Adrenal gland (tissue), 12 donors: ENCODE measurements around the gene ZNF217. TPM values are rescaled to one million over a fixed set of nuclear protein-coding genes. Genes with fewer than 3 reads are reported as not detected.
"Not testable (repeated sequence)": the region's sequence is repeated elsewhere in the genome, so short reads cannot be mapped to it uniquely, and the experiment has no call there.

ENCODE experiments used
- DNase-seq, 7 donors: peaks; one replicate each; pipeline ENCODE4 v3.0.0-alpha.2; 2019 to 2020
- H3K27ac ChIP-seq, 5 donors: fragments of 200-600 bp; sonication (generic) in 4 of 5; 1 replicate in 3 of 5; 2 replicates in 2 of 5; pipeline versions ENCODE4 v1.5.1 to v1.8.0; 2016 to 2020; ENCODE audit warnings: mild to moderate bottlenecking in 1 of 5
- H3K27me3 ChIP-seq: fragments of 200-600 bp; 2 replicates; pipeline ENCODE4 v1.8.0; 2021
- H3K36me3 ChIP-seq, 2 donors: fragments of 200-600 bp; replicated peaks in 1 of 2; 1 replicate in 1 of 2; 2 replicates in 1 of 2; pipeline versions ENCODE4 v1.5.1 to v1.8.0; 2018 to 2022
- H3K4me1 ChIP-seq, 2 donors: fragments of 200-600 bp; replicated peaks in 1 of 2; 1 replicate in 1 of 2; 2 replicates in 1 of 2; pipeline versions ENCODE4 v1.5.1 to v1.8.0; 2018 to 2021
- H3K4me3 ChIP-seq, 4 donors: fragments of 200-600 bp; sonication (generic) in 3 of 4; one replicate each; pipeline ENCODE4 v1.5.1; 2016 to 2018
- H3K9me3 ChIP-seq, 3 donors: fragments of 200-600 bp; sonication (generic) in 1 of 3; replicated peaks in 1 of 3; 1 replicate in 2 of 3; 2 replicates in 1 of 3; pipeline versions ENCODE4 v1.5.1 to v1.8.0; 2016 to 2021
- CTCF ChIP-seq, 6 experiments: fragments of 450-650 bp in 4 of 6; fragments of 200-600 bp in 2 of 6; sonication (generic) in 1 of 6; IDR thresholded peaks; 1 replicate in 5 of 6; 2 replicates in 1 of 6; pipeline versions ENCODE4 v1.5.1 to v1.8.0; 2016 to 2021; ENCODE audit warnings: antibody characterized with exemption in 6 of 6, mild to moderate bottlenecking in 2 of 6, moderate library complexity in 1 of 6
- POLR2A ChIP-seq, 2 donors: fragments of 450-650 bp; IDR thresholded peaks; one replicate each; pipeline ENCODE4 v1.6.1; 2017; ENCODE audit warnings: antibody characterized with exemption in 2 of 2, mild to moderate bottlenecking in 2 of 2, moderate library complexity in 1 of 2
- WGBS, 4 donors: extraction: QIAGEN DNeasy Blood & Tissue Kit in 2 of 4; methylation state at CpG; one replicate each; pipeline versions ENCODE4 v1.1.5 to v1.1.7; 2013 to 2017; 5-methylcytosine and 5-hydroxymethylcytosine counted together
- intact Hi-C, 2 donors: fragments of 100-400 bp; cut with DNase I; formaldehyde crosslinking; loops; one replicate each; pipeline versions ENCODE4 v1.14.1 to v1.15.0; 2022 to 2023
- polyA plus RNA-seq, 3 donors: library from polyadenylated mRNA; stranded (reverse); fragments of 200-250 nt in 2 of 3; fragments of 350-450 nt in 1 of 3; fragmentation: Illumina TruSeq in 1 of 3; extraction: RNeasy Lipid Tissue Mini Kit (QIAGEN cat#74804) in 1 of 3; gene quantifications; one replicate each; pipeline ENCODE4 v1.2.3, GENCODE V29; 2013 to 2014
- total RNA-seq, 9 donors: library from RNA; depleted of rRNA in 4 of 9; stranded (reverse); fragments of >200 nt in 4 of 9; fragments of 120-200 nt in 1 of 9; fragmentation: NEBNext Ultra II Directional in 1 of 9; extraction: Animal tissue kit (Norgen Biotek cat#: 25700) in 1 of 9; gene quantifications; one replicate each; pipeline versions ENCODE4 v1.1.0 to v1.2.4, GENCODE V29; 2013 to 2023
- donor health status: healthy with polysubstance abuse.
- donor health status: Bipolar disorder and iron deficiency.
- donor health status: DM: yes; HTN: yes; CAD: no.
- donor health status: DM: no; HTN: no; CAD: no.
- donor health status: DM: no; HTN: no; CAD: no.
- donor health status: DM: yes; HTN: yes; CAD: no.

ZNF217 gene
- total and polyA plus RNA-seq, 12 donors: 3.3 to 23.4 (median 11.8) TPM

GRCh38 chr20:53586640-53587039, 7.0 kb downstream of the ZNF217 start:
- H3K27ac ChIP-seq: no peak overlapping the region
- WGBS, 4 donors: 68 to 72% (median 70%) methylated on average over 6 of the region's 6 CpGs
- no peaks in the 10 kb centered on the region for H3K27me3 ChIP-seq
- peaks cover 4 to 48% of the 10 kb centered on the region in 2 donors for H3K4me1 ChIP-seq
- no peaks in the 10 kb centered on the region for H3K9me3 ChIP-seq
- DNase-seq: no peak
- TF ChIP-seq CTCF (IDR thresholded peaks at IDR 0.05) (no peak), POLR2A (IDR thresholded peaks at IDR 0.05) (no peak)
- H3K4me3 ChIP-seq: no peak overlapping the region
- intact Hi-C loops: no loop called here
- H3K36me3 ChIP-seq: peaks cover 0 to 11% of the 10 kb centered on the region in 2 donors

- Histone ChIP-seq H3K4me1 (peaks cover 0 to 44% of the 10 kb centered on the region in 2 donors), H3K36me3 (peaks cover 0 to 18% of the 10 kb centered on the region in 2 donors)
- intact Hi-C loops, H3K9me3 ChIP-seq, H3K27me3 ChIP-seq, H3K4me3 ChIP-seq, H3K27ac ChIP-seq: not testable (repeated sequence)
- peak in 1 of 7 donors; percentile 34 for DNase-seq
- 78 to 90% (median 85%) methylated on average over 5 of the region's 5 CpGs for whole genome bisulfite sequencing, 4 donors
These were observed 7.7 kb downstream of the ZNF217 start for GRCh38 chr20:53585910-53586309.

- H3K27me3 ChIP-seq, H3K27ac ChIP-seq, H3K4me3 ChIP-seq, H3K9me3 ChIP-seq, intact Hi-C loops, DNase-seq: not testable (repeated sequence)
- Histone ChIP-seq H3K4me1 (peaks cover 0 to 48% of the 10 kb centered on the region in 2 donors), H3K36me3 (peaks cover 0 to 22% of the 10 kb centered on the region in 2 donors)
- 75 to 86% (median 84%) methylated on average over 6 of the region's 6 CpGs for WGBS, 4 donors
These were observed 8.6 kb downstream of the ZNF217 start for GRCh38 chr20:53585004-53585569.

GRCh38 chr20:53584550-53584913, 9.1 kb downstream of the ZNF217 start:
- H3K9me3 ChIP-seq, intact Hi-C loops, DNase-seq, H3K27me3 ChIP-seq, H3K4me3 ChIP-seq: not testable (repeated sequence)
- H3K27ac ChIP-seq: peak overlapping the region in 1 of 5 donors; percentile 63
- H3K36me3 ChIP-seq: peaks cover 0 to 22% of the 10 kb centered on the region in 2 donors
- WGBS, 4 donors: 63 to 88% (median 83%) methylated on average over 3 of the region's 3 CpGs
- peaks cover 3 to 52% of the 10 kb centered on the region in 2 donors for H3K4me1 ChIP-seq

- WGBS, 4 donors: 55 to 71% (median 62%) methylated on average over 3 of the region's 3 CpGs
- intact Hi-C loops, H3K9me3 ChIP-seq, H3K27me3 ChIP-seq, DNase-seq, H3K4me3 ChIP-seq: not testable (repeated sequence)
- peak overlapping the region in 1 of 5 donors; percentile 63 for H3K27ac ChIP-seq
- H3K36me3 ChIP-seq: peaks cover 0 to 22% of the 10 kb centered on the region in 2 donors
- peaks cover 9 to 54% of the 10 kb centered on the region in 2 donors for H3K4me1 ChIP-seq
These were observed 9.7 kb downstream of the ZNF217 start for GRCh38 chr20:53583660-53584549.

GRCh38 chr20:53582574-53583351, 10.9 kb downstream of the ZNF217 start:
- TF ChIP-seq POLR2A (IDR thresholded peaks at IDR 0.05) (no peak), CTCF (IDR thresholded peaks at IDR 0.05) (no peak)
- Histone ChIP-seq H3K27me3 (no peaks in the 10 kb centered on the region), H3K9me3 (no peaks in the 10 kb centered on the region), H3K4me3 (no peak overlapping the region), H3K4me1 (peaks cover 10 to 60% of the 10 kb centered on the region in 2 donors), H3K36me3 (peaks cover 0 to 22% of the 10 kb centered on the region in 2 donors), H3K27ac (peak overlapping the region in 2 of 5 donors; percentile 63 to 66)
- peak in 3 of 7 donors; percentile 49 to 59 (median 52) for DNase-seq
- intact Hi-C loops: no loop called here
- WGBS, 4 donors: 65 to 73% (median 70%) methylated on average over 13 of the region's 13 CpGs
